Medulla oblongata (tissue), 1 donor: ENCODE measurements around the gene MAML2.

Experiments used
- DNase-seq: peaks from one replicate; pipeline ENCODE4 v3.0.0-alpha.2; 2015; ENCODE audit errors: extremely low spot score

The MAML2 gene

GRCh38 chr11:96318399-96318798 lies 24.6 kb downstream of the MAML2 start:
- DNase-seq = no peak

DNA sequence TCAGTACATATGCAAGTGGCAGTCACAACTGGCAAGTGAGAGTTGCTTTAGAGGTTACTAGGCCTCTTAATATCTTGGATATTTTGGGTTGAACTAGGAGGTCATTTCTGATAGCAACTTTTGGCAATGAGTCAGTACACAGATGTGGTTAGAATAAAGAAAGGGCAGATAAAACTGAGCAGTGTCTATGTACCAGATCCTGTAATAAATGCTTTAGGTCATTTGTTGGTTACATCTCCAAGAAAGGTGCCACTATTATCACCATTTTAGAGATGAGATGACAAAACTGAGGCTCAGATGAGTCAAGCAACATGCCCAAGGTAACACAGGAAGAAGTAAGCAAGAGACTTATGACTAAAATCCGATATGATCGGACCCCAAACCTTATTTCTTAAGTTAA lies 25.0 kb downstream of the MAML2 start:
- DNase-seq = no peak

DNA sequence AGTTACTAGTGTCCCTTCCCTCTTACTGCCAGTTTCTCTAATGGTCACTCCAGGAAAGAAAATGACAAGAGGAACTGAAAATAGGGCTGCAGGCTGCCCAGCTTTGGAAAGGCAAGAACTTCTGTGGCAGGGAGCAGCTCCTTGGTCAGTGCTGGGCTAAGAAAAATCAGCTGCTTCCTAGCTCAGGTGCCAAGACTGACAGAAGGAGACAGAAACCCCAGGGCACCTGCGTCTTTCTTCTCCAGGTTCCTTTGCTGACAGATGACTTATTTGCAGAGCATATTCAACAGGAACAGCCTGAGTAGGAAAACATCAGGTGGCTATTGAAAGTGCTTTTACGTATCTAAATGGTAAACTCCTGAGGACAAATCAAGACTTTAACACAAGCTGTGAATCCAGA lies 25.4 kb downstream of the MAML2 start:
- DNase-seq = peak; percentile 72

GRCh38 chr11:96316869-96317268 lies 26.1 kb downstream of the MAML2 start:
- DNase-seq = no peak

- DNase-seq = no peak
Measured at GRCh38 chr11:96315476-96315875, 27.5 kb downstream of the MAML2 start.

GRCh38 chr11:96314326-96315020 lies 28.5 kb downstream of the MAML2 start:
- no peak for DNase-seq

DNA sequence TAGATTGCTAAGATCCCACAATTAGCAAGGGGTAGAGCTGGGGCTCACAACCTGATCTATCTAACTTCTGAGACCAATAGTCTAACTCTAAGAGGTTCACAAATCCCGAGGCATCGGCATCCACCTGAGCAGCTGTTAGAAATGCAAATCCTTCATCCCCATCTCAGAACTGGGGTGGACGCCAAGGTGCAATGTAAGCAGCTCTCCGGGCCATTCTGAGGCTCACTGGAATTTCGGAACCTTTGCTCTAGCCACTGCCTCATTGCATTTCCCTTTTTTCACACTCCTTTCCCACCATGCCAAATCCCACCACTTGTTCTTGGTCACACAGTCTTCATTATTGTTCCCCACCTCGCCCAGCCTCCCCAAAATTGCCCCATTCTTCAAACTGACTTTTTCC lies 29.8 kb downstream of the MAML2 start:
- no peak for DNase-seq

GRCh38 chr11:96311120-96311568 lies 31.9 kb downstream of the MAML2 start:
- DNase-seq = no peak

GRCh38 chr11:96310236-96310635 lies 32.8 kb downstream of the MAML2 start:
- no peak for DNase-seq

DNA sequence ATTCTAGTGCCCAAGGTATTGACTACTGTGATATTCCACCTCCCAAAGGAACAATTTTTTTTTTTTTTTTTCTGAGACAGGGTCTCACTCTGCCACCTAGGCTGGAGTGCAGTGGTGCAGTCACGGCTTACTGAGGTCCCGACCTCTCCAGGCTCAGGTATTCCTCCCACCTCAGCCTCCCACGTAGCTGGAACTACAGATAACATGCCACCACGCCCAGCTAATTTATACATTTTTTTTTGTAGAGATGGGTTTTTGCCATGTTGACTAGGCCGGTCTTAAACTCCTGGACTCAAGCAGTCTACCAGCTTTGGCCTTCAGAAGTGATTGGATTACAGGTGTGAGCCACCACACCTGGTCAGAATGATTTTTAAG lies 33.4 kb downstream of the MAML2 start:
- DNase-seq = no peak

GRCh38 chr11:96309016-96309642 lies 33.9 kb downstream of the MAML2 start:
- no peak for DNase-seq

GRCh38 chr11:96307776-96308140 lies 35.2 kb downstream of the MAML2 start:
- DNase-seq = peak; percentile 41

DNA sequence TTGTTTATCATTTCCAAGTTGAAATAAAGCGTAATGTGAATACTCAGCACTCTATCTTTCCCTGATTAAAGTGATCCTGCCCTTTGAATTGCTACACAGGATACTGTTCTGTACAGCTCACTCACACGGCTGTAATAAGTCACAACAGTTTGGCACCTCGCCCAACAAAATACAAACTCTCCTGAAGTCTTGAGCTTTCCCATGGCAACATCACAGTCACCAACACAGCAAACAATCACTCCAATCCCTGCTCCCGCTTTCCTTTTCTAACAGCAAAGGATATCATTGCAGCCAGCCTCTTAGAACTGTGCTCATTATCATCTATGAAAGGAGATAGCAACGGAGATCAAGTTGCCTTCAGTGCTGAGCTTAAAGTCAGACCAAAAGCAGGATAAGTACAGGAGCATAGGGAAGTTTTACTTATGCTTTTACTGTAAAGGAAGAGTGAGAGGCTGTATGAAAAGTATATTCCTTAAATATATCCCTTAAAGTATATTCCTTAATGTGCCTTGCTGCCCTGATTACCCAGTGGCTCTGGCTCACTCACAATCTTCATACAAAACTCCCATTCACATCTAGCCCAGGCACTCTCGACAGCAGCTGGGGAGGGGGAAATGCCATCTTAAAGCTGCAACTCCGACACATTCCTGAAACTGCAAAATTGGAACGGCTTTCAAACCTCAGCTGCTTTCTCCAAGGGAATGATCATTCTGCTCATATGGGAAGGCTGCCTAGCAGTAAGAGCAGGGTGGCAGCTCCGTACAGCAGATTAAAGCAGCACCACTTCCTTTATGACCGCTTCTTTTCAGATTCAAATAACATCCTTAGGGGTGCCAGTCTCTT lies 35.8 kb downstream of the MAML2 start:
- peak; percentile 73 for DNase-seq

DNA sequence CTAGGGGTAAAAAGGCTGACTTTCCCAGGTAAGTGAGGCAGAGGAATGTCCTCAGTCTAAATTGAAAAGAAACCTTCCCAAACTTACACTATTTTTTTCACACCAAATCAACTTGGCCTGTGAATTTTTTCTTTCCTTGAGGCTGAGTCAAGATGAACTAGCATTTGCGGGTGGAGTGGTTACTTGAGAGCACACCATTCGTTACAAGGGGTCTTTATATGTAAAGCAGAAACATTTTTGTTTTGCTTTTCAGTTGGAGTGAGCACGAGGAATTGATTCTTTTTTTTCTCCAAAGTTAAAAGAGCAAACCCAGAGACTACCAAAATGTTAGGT lies 36.4 kb downstream of the MAML2 start:
- DNase-seq = no peak

DNA sequence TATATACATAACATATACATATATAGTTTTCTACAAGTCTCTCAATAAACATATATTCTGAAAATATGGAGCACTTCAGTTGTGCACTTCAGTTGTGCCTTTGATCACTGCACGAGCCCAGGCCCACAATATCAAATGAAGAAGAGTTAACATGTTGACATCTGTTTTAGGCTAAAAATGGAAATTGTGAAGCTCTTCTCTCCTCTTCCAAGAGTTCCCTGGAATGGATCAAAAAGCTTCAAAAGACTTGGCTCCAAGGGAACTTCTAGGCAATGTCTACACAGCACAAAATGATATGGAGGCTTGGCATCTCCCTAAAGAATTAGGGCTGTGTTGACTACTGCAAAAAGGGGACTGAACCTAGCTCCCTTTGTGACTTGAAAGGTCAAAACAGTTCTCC lies 36.9 kb downstream of the MAML2 start:
- DNase-seq = no peak

- DNase-seq = no peak
Measured at GRCh38 chr11:96303980-96304379, 39.0 kb downstream of the MAML2 start.

GRCh38 chr11:96303064-96303463 lies 39.9 kb downstream of the MAML2 start:
- DNase-seq = no peak

DNA sequence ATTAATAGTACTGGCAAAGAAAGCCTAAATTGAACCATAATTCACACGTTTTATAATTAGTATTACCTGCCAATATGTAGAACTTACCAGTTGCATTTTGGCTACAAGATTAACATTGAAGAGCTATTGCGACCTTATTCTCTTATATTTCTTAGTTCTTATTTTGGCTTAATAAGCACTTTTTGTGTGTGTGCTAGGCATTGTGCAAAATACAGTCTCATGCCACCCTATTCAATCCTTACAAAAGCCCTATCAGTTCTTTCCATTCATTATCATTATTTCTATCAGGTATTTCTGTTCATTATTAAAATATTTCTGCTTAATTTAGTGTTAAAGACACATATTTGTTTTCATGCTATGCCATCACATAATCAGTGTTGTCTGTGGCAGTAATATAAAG lies 41.2 kb downstream of the MAML2 start:
- no peak for DNase-seq

DNA sequence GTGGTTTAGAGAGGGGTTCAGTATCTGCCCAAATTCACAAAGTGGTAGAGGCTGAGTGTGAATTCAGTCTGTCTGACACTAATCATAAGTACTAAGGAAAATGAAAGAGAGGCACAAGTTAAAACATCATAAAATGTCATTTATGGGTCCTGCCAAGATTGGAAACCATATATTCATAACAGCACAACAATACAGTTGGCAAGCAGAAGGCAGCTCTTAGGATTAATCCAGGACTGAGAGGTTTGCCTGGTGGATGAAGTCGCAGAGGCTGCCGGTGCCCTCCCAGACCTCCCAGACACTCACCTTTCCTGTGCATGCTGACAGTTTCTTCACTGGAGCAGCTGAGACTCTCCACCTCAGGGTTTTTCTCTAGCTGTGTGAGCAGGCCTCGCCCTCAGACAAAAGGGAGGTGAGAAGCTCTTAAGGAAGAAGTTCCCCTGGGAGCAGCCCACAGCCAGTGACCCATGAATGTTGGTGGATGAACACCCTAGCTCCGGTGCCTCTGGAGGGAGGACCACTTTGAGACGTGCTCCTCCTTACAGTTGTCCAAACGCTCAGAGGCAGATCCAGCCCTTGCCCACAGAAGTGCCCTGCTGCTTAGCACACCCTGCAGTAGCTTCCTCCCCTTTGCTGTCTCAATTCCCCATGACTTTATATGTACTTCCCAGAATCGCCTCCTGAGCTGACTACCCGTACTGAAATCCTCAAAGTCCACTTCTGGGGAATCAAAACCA lies 43.7 kb downstream of the MAML2 start:
- peak; percentile 50 for DNase-seq

- DNase-seq = no peak
Measured at GRCh38 chr11:96295369-96295768, 47.6 kb downstream of the MAML2 start.

DNA sequence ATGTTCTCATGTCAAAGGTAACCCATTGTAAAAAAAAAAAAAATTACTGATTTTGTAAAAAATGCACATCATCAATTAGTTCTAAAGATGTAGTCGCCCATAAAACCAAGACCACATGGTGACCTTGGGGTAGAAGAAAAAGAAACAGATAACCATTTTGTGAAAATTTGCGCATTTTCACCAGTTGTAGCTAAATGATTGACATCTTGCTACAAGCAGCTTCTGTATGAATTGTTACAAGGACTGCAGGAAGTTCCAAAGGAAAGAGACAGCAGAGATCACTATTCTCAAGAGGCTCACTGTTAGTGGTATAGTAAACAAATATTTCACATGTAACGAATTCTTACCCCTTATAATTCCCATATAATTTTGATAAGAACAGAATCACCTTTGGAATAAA lies 48.7 kb downstream of the MAML2 start:
- DNase-seq = no peak

DNA sequence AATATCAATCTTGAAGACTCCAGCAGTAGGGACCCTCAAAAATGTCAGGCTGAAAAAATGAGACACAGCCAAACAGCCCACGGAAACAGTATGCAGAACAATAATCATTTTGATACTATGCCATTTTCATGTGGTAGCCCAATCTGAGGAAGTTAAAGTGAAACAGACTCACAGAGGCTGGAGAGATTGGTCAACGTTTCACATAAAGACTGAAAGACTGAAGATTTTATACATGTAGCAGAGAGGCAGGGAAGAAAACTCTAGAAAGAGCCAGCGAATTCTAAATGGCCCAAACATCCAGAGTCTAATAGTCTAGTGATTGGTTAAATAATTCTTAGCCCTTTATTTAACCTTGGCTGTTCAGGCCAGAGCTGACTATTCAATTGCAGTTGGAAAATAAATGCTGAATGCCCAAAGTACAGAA lies 49.4 kb downstream of the MAML2 start:
- peak; percentile 67 for DNase-seq
